GM04504 (cell line): ENCODE data around the gene ZG16.

Experiments
- DNase-seq: peaks from one replicate; pipeline ENCODE4 v3.0.0-alpha.2; 2012; ENCODE audit warnings: low read depth

Gene ZG16

DNA sequence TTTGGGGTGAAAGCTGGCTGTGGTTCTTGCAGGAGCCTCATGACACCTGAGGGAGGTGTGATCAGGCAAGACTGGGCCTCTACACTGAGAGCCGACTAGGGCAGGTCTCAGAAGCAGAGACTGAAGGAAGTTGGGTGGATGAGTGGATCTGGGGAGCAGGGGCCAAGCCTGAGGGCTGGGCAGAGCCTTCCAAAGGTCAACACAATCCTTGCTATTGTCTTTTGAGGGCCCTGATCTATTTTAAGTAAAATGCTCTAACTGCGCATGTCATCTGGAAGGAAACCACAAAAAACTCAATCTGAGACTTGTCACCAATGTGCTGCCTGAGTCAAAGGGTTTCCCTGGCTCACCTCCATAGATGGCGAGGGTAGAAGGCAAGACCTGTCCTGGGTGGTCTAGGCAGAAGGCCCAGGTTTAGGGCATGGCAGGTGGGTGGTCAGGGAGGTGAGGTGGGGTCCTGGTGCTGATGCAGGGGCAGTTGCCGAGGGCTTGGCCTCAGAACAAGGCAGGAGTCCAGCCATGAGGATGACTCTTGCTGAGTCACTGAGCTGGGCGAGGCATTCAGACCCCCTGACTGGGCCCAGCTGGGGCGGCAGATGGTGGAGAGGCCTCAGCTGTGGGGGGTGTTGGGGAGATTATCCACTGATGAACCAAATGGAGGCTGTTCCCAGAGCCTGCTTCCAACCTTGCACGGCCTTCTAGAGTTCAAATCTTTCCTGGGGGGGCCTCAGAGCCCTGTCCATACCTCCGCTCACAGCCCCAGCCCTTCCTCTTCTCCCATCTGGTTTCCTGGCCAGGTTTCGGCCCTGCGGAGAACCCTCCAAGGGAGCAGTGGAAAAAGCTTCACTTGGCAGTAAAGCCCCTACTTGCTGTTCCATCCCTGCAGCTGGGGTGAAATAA, 47.3 kb downstream of the ZG16 start:
- no peak for DNase-seq

DNA sequence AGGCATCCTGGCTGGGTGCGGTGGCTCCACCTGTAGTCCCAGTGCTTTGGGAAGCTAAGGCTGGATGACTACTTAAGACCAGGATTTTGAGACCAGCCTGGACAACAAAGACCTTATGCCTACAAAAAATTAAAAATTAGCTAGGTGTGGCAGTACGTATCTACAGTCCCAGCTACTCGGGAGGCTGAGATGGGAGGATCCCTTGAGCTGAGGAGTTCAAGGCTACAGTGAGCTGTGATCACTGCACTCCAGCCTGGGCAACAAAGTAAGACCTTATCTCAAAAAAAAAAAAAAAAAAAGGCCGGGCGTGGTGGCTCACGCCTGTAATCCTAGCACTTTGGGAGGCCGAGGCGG, 48.3 kb downstream of the ZG16 start:
- DNase-seq, result no peak

DNA sequence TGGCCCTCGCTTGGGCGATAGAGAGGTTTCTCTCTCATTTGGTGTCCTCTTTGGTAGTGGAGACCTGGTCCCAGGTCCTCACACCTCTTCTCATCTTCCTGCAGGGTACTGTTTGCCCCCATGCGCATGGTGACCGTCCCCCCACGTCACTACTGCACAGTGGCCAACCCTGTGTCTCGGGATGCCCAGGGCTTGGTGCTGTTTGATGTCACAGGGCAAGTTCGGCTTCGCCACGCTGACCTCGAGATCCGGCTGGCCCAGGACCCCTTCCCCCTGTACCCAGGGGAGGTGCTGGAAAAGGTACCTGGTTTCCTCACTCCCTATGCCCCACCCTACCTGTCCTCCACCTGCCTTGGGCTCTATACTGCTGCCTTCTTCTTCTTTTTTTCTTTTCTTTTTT, 52.7 kb downstream of the ZG16 start:
- no peak for DNase-seq

DNA sequence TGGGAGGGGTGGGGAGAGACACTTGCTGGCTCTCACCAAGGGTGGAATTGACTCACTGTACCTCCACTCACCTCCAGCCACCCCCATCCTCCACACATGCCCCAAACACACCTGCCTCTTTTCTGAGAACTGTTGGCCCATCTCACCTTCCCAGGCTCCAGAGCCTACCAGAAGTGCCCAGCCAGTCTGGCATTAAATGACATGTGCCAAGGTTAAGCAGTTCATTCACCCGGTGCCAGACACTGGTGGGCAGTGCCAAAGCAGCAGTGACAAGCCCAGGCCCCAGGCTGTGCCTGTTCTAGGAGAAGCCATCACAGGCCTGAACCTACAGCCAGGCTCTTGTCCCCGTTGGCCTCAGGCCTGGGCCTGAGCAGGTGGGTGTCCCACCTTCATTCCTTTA, 53.4 kb downstream of the ZG16 start:
- no peak for DNase-seq
